Karpas-422 (cell line): ENCODE data around the gene AIDA. TPM values are rescaled to one million over a fixed set of nuclear protein-coding genes. Genes with fewer than 3 reads are reported as not detected.

ENCODE experiments used
- DNase-seq: peaks from one replicate; pipeline ENCODE4 v3.0.0-alpha.2; 2015
- H2AFZ ChIP-seq: fragments of 200-600 bp; sonication (generic); 2 replicates; pipeline ENCODE4 v1.6.1; 2014; ENCODE audit warnings: antibody characterized with exemption, low read length, mixed read lengths
- H3K27ac ChIP-seq: fragments of 200-600 bp; sonication (generic); 2 replicates; pipeline ENCODE4 v1.5.1; 2014; ENCODE audit warnings: mild to moderate bottlenecking, low read length, moderate library complexity
- H3K27me3 ChIP-seq: fragments of 200-600 bp; sonication (generic); 2 replicates; pipeline ENCODE4 v1.6.1; 2014; ENCODE audit warnings: low read length, mixed read lengths
- H3K36me3 ChIP-seq: fragments of 200-600 bp; sonication (generic); 2 replicates; pipeline ENCODE4 v1.6.1; 2014; ENCODE audit warnings: low read length, mixed read lengths; ENCODE audit not compliant: insufficient read depth
- H3K4me1 ChIP-seq: fragments of 200-600 bp; sonication (generic); 2 replicates; pipeline ENCODE4 v1.6.1; 2014; ENCODE audit warnings: mild to moderate bottlenecking, low read length, mixed read lengths
- H3K4me2 ChIP-seq: fragments of 200-600 bp; sonication (generic); 2 replicates; pipeline ENCODE4 v1.6.1; 2014; ENCODE audit warnings: low read length, low read depth, mild to moderate bottlenecking; ENCODE audit not compliant: poor library complexity, severe bottlenecking
- H3K4me3 ChIP-seq: fragments of 200-600 bp; sonication (generic); 2 replicates; pipeline ENCODE4 v1.5.1; 2014; ENCODE audit warnings: mild to moderate bottlenecking, antibody characterized with exemption, low read length, mixed read lengths
- H3K79me2 ChIP-seq: fragments of 200-600 bp; sonication (generic); 2 replicates; pipeline ENCODE4 v1.6.1; 2014; ENCODE audit warnings: mild to moderate bottlenecking, low read length, mixed read lengths
- H3K9ac ChIP-seq: fragments of 200-600 bp; sonication (generic); 2 replicates; pipeline ENCODE4 v1.6.0; 2014; ENCODE audit warnings: low read length
- H3K9me2 ChIP-seq: fragments of 200-600 bp; sonication (generic), shearing (Covaris generic); replicated peaks from 2 replicates; pipeline ENCODE4 v1.6.0; 2014; ENCODE audit warnings: mild to moderate bottlenecking, low read length, moderate library complexity; ENCODE audit not compliant: insufficient read depth
- H3K9me3 ChIP-seq: fragments of 300-700, 200-600 bp; sonication (generic); 2 replicates; pipeline ENCODE4 v1.6.1; 2014; ENCODE audit warnings: low read length, mixed read lengths
- H4K20me1 ChIP-seq: fragments of 200-600 bp; sonication (generic); 2 replicates; pipeline ENCODE4 v1.6.1; 2014; ENCODE audit warnings: mild to moderate bottlenecking, antibody characterized with exemption, low read length, low read depth; ENCODE audit not compliant: insufficient read depth
- total RNA-seq: library from RNA; depleted of rRNA; stranded (reverse); fragments of >200 nt; shearing (Covaris generic); gene quantifications from 2 replicates; pipeline ENCODE4 v1.2.3, GENCODE V29; 2014; ENCODE audit warnings: low replicate concordance

Gene AIDA
- total RNA-seq, 1 experiment from 2014 or later = 26.4 TPM

GRCh38 chr1:222704260-222704659 is 8.0 kb downstream of the AIDA start:
- H2AFZ ChIP-seq = no peak overlapping the region
- no peak for DNase-seq
- peaks cover 64% of the 10 kb centered on the region for H3K79me2 ChIP-seq
- H3K9ac ChIP-seq = no peak overlapping the region
- no peaks in the 10 kb centered on the region for H3K9me2 ChIP-seq
- H3K9me3 ChIP-seq = peaks cover 14% of the 10 kb centered on the region
- H3K4me3 ChIP-seq = no peak overlapping the region
- H3K4me2 ChIP-seq = no peak overlapping the region
- peaks cover 20% of the 10 kb centered on the region; the same call in 1 of the 2 replicates for H3K36me3 ChIP-seq
- H4K20me1 ChIP-seq = no peaks in the 10 kb centered on the region
- H3K27ac ChIP-seq = no peak overlapping the region
- no peaks in the 10 kb centered on the region for H3K4me1 ChIP-seq
- H3K27me3 ChIP-seq = no peaks in the 10 kb centered on the region

- H3K4me2 ChIP-seq = no peak overlapping the region
- H2AFZ ChIP-seq = no peak overlapping the region
- H3K27ac ChIP-seq = no peak overlapping the region
- peaks cover 14% of the 10 kb centered on the region for H3K9me3 ChIP-seq
- H4K20me1 ChIP-seq = no peaks in the 10 kb centered on the region
- no peaks in the 10 kb centered on the region for H3K27me3 ChIP-seq
- H3K9ac ChIP-seq = no peak overlapping the region
- no peak overlapping the region for H3K4me3 ChIP-seq
- no peaks in the 10 kb centered on the region for H3K9me2 ChIP-seq
- H3K4me1 ChIP-seq = no peaks in the 10 kb centered on the region
- no peak for DNase-seq
- H3K79me2 ChIP-seq = peaks cover 55% of the 10 kb centered on the region
- H3K36me3 ChIP-seq = peaks cover 17% of the 10 kb centered on the region; the same call in 1 of the 2 replicates
Measured at GRCh38 chr1:222702210-222702609, 10.1 kb downstream of the AIDA start.

GRCh38 chr1:222697826-222698225 is 14.5 kb downstream of the AIDA start:
- DNase-seq = no peak
- Histone ChIP-seq H3K9ac (no peak overlapping the region), H3K4me3 (no peak overlapping the region), H3K79me2 (peaks cover 41% of the 10 kb centered on the region), H3K4me1 (no peaks in the 10 kb centered on the region), H2AFZ (no peak overlapping the region), H3K9me3 (no peaks in the 10 kb centered on the region), H3K9me2 (no peaks in the 10 kb centered on the region), H3K27me3 (no peaks in the 10 kb centered on the region), H3K36me3 (peaks cover 5% of the 10 kb centered on the region; the same call in 1 of the 2 replicates), H3K27ac (no peak overlapping the region), H4K20me1 (no peaks in the 10 kb centered on the region), H3K4me2 (no peak overlapping the region)

- H2AFZ ChIP-seq = no peak overlapping the region
- H3K27me3 ChIP-seq = no peaks in the 10 kb centered on the region
- H3K36me3 ChIP-seq = peaks cover 6% of the 10 kb centered on the region; the same call in 1 of the 2 replicates
- no peak overlapping the region for H3K4me3 ChIP-seq
- H3K4me2 ChIP-seq = no peak overlapping the region
- H3K4me1 ChIP-seq = no peaks in the 10 kb centered on the region
- H3K27ac ChIP-seq = no peak overlapping the region
- no peaks in the 10 kb centered on the region for H3K9me3 ChIP-seq
- no peaks in the 10 kb centered on the region for H4K20me1 ChIP-seq
- H3K79me2 ChIP-seq = peaks cover 41% of the 10 kb centered on the region
- DNase-seq = no peak
- H3K9me2 ChIP-seq = no peaks in the 10 kb centered on the region
- H3K9ac ChIP-seq = no peak overlapping the region
Measured at GRCh38 chr1:222697203-222697602, 15.1 kb downstream of the AIDA start.

GRCh38 chr1:222696741-222697140 is 15.6 kb downstream of the AIDA start:
- Histone ChIP-seq H3K4me3 (no peak overlapping the region), H3K27ac (no peak overlapping the region), H3K79me2 (peaks cover 44% of the 10 kb centered on the region), H3K9me3 (no peaks in the 10 kb centered on the region), H3K36me3 (peaks cover 6% of the 10 kb centered on the region; the same call in 1 of the 2 replicates), H3K4me2 (no peak overlapping the region), H3K9ac (no peak overlapping the region), H4K20me1 (no peaks in the 10 kb centered on the region), H3K4me1 (no peaks in the 10 kb centered on the region), H3K27me3 (no peaks in the 10 kb centered on the region), H2AFZ (no peak overlapping the region), H3K9me2 (no peaks in the 10 kb centered on the region)
- DNase-seq = no peak

- H4K20me1 ChIP-seq = no peaks in the 10 kb centered on the region
- no peak for DNase-seq
Measured at GRCh38 chr1:222694927-222695326, 17.4 kb downstream of the AIDA start.

GRCh38 chr1:222691016-222691415 is 21.3 kb downstream of the AIDA start:
- peaks cover 30% of the 10 kb centered on the region for H3K79me2 ChIP-seq
- no peak overlapping the region for H3K4me3 ChIP-seq
- peaks cover 14% of the 10 kb centered on the region; the same call in 1 of the 2 replicates for H3K36me3 ChIP-seq
- H3K4me1 ChIP-seq = no peaks in the 10 kb centered on the region
- no peak overlapping the region for H3K27ac ChIP-seq
- H3K9ac ChIP-seq = no peak overlapping the region
- no peaks in the 10 kb centered on the region for H3K9me3 ChIP-seq
- H3K27me3 ChIP-seq = no peaks in the 10 kb centered on the region
- H2AFZ ChIP-seq = no peak overlapping the region
- H3K4me2 ChIP-seq = no peak overlapping the region
- H3K9me2 ChIP-seq = no peaks in the 10 kb centered on the region
- no peaks in the 10 kb centered on the region for H4K20me1 ChIP-seq
- DNase-seq = no peak

More at GRCh38 chr1:222694927-222695326, 17.4 kb downstream of the AIDA start:
- H3K27ac ChIP-seq = no peak overlapping the region
- H3K27me3 ChIP-seq = no peaks in the 10 kb centered on the region
- H3K9me3 ChIP-seq = no peaks in the 10 kb centered on the region
- peaks cover 51% of the 10 kb centered on the region for H3K79me2 ChIP-seq
- H3K9ac ChIP-seq = no peak overlapping the region
- no peaks in the 10 kb centered on the region for H3K4me1 ChIP-seq
- H3K4me2 ChIP-seq = no peak overlapping the region
- no peak overlapping the region for H2AFZ ChIP-seq
- no peak overlapping the region for H3K4me3 ChIP-seq
- H3K9me2 ChIP-seq = no peaks in the 10 kb centered on the region
- H3K36me3 ChIP-seq = peaks cover 6% of the 10 kb centered on the region; the same call in 1 of the 2 replicates

GRCh38 chr1:222680080-222680479 is 32.2 kb downstream of the AIDA start:
- Histone ChIP-seq H3K4me3 (no peak overlapping the region), H4K20me1 (no peaks in the 10 kb centered on the region), H3K9me3 (no peaks in the 10 kb centered on the region), H3K27ac (no peak overlapping the region), H2AFZ (no peak overlapping the region), H3K4me1 (no peaks in the 10 kb centered on the region), H3K4me2 (no peak overlapping the region), H3K36me3 (peaks cover 5% of the 10 kb centered on the region; the same call in 1 of the 2 replicates), H3K9ac (no peak overlapping the region), H3K79me2 (no peaks in the 10 kb centered on the region; the same call in 1 of the 2 replicates), H3K27me3 (no peaks in the 10 kb centered on the region), H3K9me2 (no peaks in the 10 kb centered on the region)
- DNase-seq = no peak
